ENCODE measurements around the gene PLEK. TPM values are rescaled to one million over a fixed set of nuclear protein-coding genes. Genes with fewer than 3 reads are reported as not detected.

PLEK gene, protein sequence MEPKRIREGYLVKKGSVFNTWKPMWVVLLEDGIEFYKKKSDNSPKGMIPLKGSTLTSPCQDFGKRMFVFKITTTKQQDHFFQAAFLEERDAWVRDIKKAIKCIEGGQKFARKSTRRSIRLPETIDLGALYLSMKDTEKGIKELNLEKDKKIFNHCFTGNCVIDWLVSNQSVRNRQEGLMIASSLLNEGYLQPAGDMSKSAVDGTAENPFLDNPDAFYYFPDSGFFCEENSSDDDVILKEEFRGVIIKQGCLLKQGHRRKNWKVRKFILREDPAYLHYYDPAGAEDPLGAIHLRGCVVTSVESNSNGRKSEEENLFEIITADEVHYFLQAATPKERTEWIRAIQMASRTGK
- total RNA-seq, result 7.6 TPM

DNA sequence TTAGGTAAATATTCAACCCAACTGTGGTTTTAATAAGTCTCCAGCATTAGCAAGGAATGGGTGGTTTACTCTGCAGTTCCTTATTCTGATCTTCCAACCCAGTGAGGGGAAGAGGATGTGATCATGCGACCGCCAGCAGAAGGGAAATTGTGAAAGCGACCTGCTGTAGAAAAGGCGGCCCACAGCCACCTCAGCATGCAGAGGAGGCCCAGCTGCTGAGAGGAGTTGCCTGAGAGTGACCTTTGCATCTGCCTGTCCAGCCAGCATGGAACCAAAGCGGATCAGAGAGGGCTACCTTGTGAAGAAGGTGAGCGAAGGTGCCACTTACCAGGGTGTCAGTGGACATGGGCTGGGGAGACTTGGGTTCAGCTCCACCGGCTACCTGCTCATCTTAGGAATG lies at the start of gene PLEK:
PLEK (plus strand) TSS at position 196 of the 400 bp plus-strand sequence; CDS start at position 266, 70 bp downstream.

DNA sequence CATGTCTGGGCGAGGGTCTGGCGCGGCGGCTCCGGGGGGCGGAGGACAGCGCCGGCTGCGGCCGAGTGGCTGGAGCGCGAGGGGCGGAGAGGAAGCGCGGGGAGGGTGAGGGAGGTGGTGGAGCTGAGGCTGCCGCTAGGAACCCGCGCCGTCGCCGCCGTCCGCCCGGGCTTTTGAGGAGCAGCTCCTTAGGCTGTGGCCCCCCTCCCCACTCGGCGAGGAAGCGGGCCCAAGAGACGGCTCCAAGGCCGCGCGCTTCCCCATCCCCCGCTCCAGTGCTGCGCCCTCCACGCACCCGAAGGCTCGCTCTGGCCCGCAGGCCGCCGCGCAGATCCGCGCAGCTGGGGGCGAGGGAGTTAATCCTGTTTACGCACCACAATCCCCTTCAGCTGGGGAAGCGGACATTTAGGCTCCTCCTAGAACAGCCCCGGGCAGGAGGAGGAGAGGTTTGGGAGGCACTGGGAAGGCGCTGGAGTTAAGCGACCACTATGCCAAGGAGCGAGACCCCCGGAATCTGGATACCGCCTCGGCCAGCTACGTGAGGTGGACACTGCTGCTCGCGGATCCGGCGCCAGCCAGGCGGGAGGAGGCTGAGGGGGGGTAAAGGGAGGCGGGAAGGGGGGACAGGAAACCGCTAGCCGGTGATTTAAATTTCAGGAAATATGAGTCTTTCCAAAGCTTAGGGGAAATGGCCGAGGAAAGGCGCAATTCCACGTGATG lies 45.5 kb upstream of the PLEK start, which contains the start of gene CNRIP1:
CNRIP1 (minus strand) TSS at position 552 of the 720 bp plus-strand sequence; CDS start at position 3, 549 bp downstream.

Other genes starting within 250 kb of the PLEK start
- 11.7 TPM for gene PNO1, start 207.4 kb upstream of the PLEK start, total RNA-seq
- gene PPP3R1, start 112.8 kb upstream of the PLEK start, total RNA-seq, result 43.0 TPM
- 22.1 TPM for gene CNRIP1, start 45.3 kb upstream of the PLEK start, total RNA-seq
- 0.53 TPM for gene FBXO48, start 102.0 kb downstream of the PLEK start, total RNA-seq
- 7.3 TPM for gene APLF, start 102.3 kb downstream of the PLEK start, total RNA-seq

Measured in metanephros (tissue), 1 donor.